ENCODE results near the gene EEFSEC. TPM values are rescaled to one million over a fixed set of nuclear protein-coding genes. Genes with fewer than 3 reads are reported as not detected.

The EEFSEC gene
- total and polyA plus RNA-seq, 2 of the 8 experiments (the other 6 are each of a cell fraction or from before 2014, with no cell fraction given) = 13.1 to 19.8 TPM

DNA sequence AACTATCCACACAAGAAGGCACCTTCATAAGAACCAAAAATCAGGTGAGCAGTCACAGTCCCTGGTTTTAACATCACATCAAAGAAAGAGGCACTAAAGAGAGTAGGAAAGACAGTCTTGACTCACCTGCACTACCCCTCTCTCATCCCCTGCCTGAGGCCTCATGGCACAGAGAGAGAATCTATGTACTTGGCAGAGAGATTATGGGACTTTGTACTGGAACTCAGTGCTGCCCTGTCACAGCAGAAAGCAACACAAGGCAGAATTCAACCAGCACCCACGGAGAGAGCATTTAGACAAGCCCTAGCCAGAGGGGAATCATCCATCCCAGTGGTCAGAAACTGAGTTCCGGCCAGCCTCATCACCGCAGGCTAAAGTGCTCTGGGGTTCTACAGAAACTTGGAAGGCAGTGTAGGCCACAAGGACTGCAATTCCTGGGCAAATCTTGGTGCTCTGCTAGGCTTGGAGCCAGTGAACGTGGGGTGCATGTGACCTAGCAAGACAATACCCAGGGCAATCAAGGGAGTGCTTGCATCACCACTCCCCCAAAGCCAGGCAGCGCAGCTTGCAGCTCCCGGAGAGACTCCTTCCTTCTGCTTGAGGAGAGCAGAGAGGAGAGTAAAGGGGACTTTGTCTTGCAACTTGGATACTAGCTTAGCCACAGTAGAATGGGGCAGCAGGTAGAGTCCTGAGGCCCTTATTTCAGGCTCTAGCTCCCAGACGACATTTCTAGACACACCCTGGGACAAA, 21.2 kb upstream of the EEFSEC start (continued):
- no peak for TF ChIP-seq E2F6 (IDR thresholded peaks at IDR 0.05)
